OCI-LY1 (cell line): ENCODE results near the gene EXT2.

Experiments
- CTCF ChIP-seq: fragments of 200-600 bp; sonication (generic), shearing (Covaris generic); IDR thresholded peaks from 2 replicates; pipeline ENCODE4 v1.5.1; 2017; ENCODE audit warnings: mild to moderate bottlenecking, antibody characterized with exemption, low read length, moderate library complexity, mixed read lengths
- EZH2 ChIP-seq: fragments of 200-600 bp; sonication (generic), shearing (Covaris generic); IDR thresholded peaks from 2 replicates; pipeline ENCODE4 v1.8.0; 2017; ENCODE audit warnings: borderline replicate concordance, mixed run types, mild to moderate bottlenecking, antibody characterized with exemption, low read length, moderate library complexity, mixed read lengths

DNA sequence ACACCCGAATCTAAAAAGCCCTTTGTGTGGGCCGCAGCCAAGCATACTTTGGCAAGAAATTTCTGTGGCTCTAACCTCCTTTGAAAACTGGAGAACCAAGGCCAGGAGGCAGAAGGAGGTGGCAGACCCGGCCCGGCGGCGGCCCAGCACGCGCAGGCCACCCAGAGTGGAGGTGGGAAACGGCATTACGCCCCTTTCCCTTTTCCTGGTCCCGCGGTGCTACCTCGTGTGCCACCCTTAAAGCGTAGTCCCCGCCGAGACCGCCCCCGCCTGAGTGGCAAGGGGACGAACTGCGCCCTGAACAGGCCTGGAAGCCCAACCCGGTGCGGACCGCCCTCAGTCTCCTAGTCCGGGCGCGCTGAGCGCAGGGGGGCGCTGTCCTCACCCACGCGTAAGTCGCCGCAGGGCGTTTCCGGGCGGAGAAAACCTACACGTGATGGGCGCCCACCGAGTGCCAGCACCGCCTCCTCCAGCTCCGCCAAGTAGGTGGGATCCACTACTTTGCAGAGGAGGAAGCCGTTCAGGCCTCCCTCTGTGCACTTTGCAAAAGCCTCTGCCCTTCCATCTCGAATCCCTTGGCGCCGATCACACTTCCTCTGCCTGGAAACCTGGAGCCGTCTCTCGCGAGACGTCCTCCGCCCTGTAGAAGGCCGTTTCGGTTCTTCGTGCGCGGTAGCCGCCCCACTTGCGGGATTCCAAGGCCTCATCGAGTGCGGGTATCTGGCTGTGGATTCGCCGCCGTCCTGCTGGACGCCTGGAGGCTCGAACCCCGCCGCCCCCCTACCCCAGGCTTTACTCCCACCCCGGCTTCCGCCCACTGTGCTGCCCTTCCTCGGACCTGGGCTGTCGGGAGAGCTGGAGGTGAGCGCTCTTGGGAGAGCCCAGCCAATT lies 29.4 kb upstream of the EXT2 start, which contains the start of gene ACCS:
- TF ChIP-seq CTCF (peak; percentile 74), EZH2 (no peak)
